Tibial nerve (tissue), 4 donors: Measurements from ENCODE around the gene FAU. TPM values are rescaled to one million over a fixed set of nuclear protein-coding genes. Genes with fewer than 3 reads are reported as not detected.

ENCODE experiments used
- DNase-seq, 2 donors: peaks; one replicate each; pipeline ENCODE4 v3.0.0-alpha.2; 2019; ENCODE audit warnings: low spot score in 2 of 2
- H3K27ac ChIP-seq, 4 donors: fragments of 200-600 bp; sonication (generic) in 3 of 4; one replicate each; pipeline ENCODE4 v1.5.1; 2017 to 2019; ENCODE audit warnings: mild to moderate bottlenecking in 1 of 4
- H3K27me3 ChIP-seq, 2 donors: fragments of 200-600 bp; sonication (generic) in 1 of 2; one replicate each; pipeline versions ENCODE4 v1.5.1 to v1.6.0; 2017 to 2019
- H3K36me3 ChIP-seq, 3 donors: fragments of 200-600 bp; sonication (generic); one replicate each; pipeline ENCODE4 v1.5.1; 2018 to 2019
- H3K4me1 ChIP-seq, 4 donors: fragments of 200-600 bp; sonication (generic) in 3 of 4; one replicate each; pipeline ENCODE4 v1.5.1; 2017 to 2019
- H3K4me3 ChIP-seq, 4 donors: fragments of 200-600 bp; sonication (generic) in 3 of 4; one replicate each; pipeline ENCODE4 v1.5.1; 2017 to 2019; ENCODE audit warnings: mild to moderate bottlenecking in 1 of 4, moderate library complexity in 1 of 4
- H3K9me3 ChIP-seq, 4 donors: fragments of 200-600 bp; sonication (generic) in 3 of 4; one replicate each; pipeline ENCODE4 v1.5.1; 2017 to 2019
- CTCF ChIP-seq, 5 experiments: fragments of 200-600 bp in 3 of 5; fragments of 450-650 bp in 2 of 5; sonication (generic) in 3 of 5; IDR thresholded peaks; one replicate each; pipeline ENCODE4 v1.5.1; 2016 to 2019; ENCODE audit warnings: antibody characterized with exemption in 5 of 5, mild to moderate bottlenecking in 3 of 5, moderate library complexity in 2 of 5
- EP300 ChIP-seq, 2 donors: sonication (generic); formaldehyde crosslinking; IDR thresholded peaks; one replicate each; pipeline ENCODE4 v1.6.1; 2017; ENCODE audit warnings: antibody characterized with exemption in 2 of 2, mild to moderate bottlenecking in 1 of 2
- POLR2A ChIP-seq, 2 donors: fragments of 450-650 bp; IDR thresholded peaks; one replicate each; pipeline ENCODE4 v1.6.1; 2017; ENCODE audit warnings: antibody characterized with exemption in 2 of 2, mild to moderate bottlenecking in 2 of 2, moderate library complexity in 2 of 2
- WGBS, 2 donors: methylation state at CpG; one replicate each; pipeline ENCODE4 v1.1.5; 2018; 5-methylcytosine and 5-hydroxymethylcytosine counted together
- total RNA-seq, 4 donors: library from RNA; depleted of rRNA; stranded (reverse); fragments of >200 nt; gene quantifications; one replicate each; pipeline ENCODE4 v1.1.0, GENCODE V29; 2016

FAU gene
- total RNA-seq, 4 donors from 2014 or later: 1,078 to 1,548 (median 1,229) TPM

GRCh38 chr11:65126624-65127274 lies 4.8 kb upstream of the FAU start:
- H3K4me3 ChIP-seq: no peak overlapping the region
- H3K27me3 ChIP-seq: no peaks in the 10 kb centered on the region
- TF ChIP-seq CTCF (IDR thresholded peaks at IDR 0.05) (no peak), EP300 (IDR thresholded peaks at IDR 0.05) (no peak), POLR2A (IDR thresholded peaks at IDR 0.05) (no peak)
- peaks cover 0 to 76% (median 51%) of the 10 kb centered on the region in 3 donors for H3K36me3 ChIP-seq
- H3K27ac ChIP-seq: no peak overlapping the region
- DNase-seq: no peak
- peaks cover 0 to 24% (median 0%) of the 10 kb centered on the region in 4 donors for H3K4me1 ChIP-seq
- H3K9me3 ChIP-seq: no peaks in the 10 kb centered on the region
- 67 to 76% methylated on average over 4 to 6 of the region's 6 CpGs for WGBS, 2 donors

GRCh38 chr11:65125197-65126056 lies 3.5 kb upstream of the FAU start:
- Histone ChIP-seq H3K27me3 (no peaks in the 10 kb centered on the region), H3K36me3 (peaks cover 0 to 69% (median 48%) of the 10 kb centered on the region in 3 donors), H3K4me3 (no peak overlapping the region), H3K9me3 (no peaks in the 10 kb centered on the region), H3K4me1 (peaks cover 0 to 27% (median 9%) of the 10 kb centered on the region in 4 donors), H3K27ac (no peak overlapping the region)
- WGBS, 2 donors: 87 to 89% methylated on average over 12 of the region's 12 CpGs
- TF ChIP-seq POLR2A (IDR thresholded peaks at IDR 0.05) (no peak), EP300 (IDR thresholded peaks at IDR 0.05) (no peak), CTCF (IDR thresholded peaks at IDR 0.05) (no peak)
- DNase-seq: no peak

GRCh38 chr11:65124480-65125196 lies 2.7 kb upstream of the FAU start:
- no peak for DNase-seq
- peaks cover 0 to 35% (median 10%) of the 10 kb centered on the region in 4 donors for H3K4me1 ChIP-seq
- no peaks in the 10 kb centered on the region for H3K27me3 ChIP-seq
- no peak overlapping the region for H3K27ac ChIP-seq
- H3K4me3 ChIP-seq: no peak overlapping the region
- 84 to 88% methylated on average over 5 of the region's 5 CpGs for WGBS, 2 donors
- TF ChIP-seq CTCF (IDR thresholded peaks at IDR 0.05) (no peak), EP300 (IDR thresholded peaks at IDR 0.05) (no peak), POLR2A (IDR thresholded peaks at IDR 0.05) (no peak)
- no peaks in the 10 kb centered on the region for H3K9me3 ChIP-seq
- H3K36me3 ChIP-seq: peaks cover 0 to 69% (median 47%) of the 10 kb centered on the region in 3 donors

GRCh38 chr11:65121447-65121864 lies 478 bp downstream of the FAU start:
- Histone ChIP-seq H3K9me3 (no peaks in the 10 kb centered on the region), H3K27ac (peak overlapping the region; percentile 81 to 98 (median 92)), H3K36me3 (peaks cover 0 to 57% (median 19%) of the 10 kb centered on the region in 3 donors), H3K4me3 (peak overlapping the region; percentile 65 to 92 (median 87)), H3K27me3 (no peaks in the 10 kb centered on the region), H3K4me1 (peaks cover 0 to 51% (median 17%) of the 10 kb centered on the region in 4 donors)
- DNase-seq: no peak
- TF ChIP-seq EP300 (IDR thresholded peaks at IDR 0.05): no peak
- no peak for TF ChIP-seq CTCF (IDR thresholded peaks at IDR 0.05)
- TF ChIP-seq POLR2A (IDR thresholded peaks at IDR 0.05): no peak
- WGBS, 2 donors: 4 to 5% methylated on average over 22 of the region's 22 CpGs
